GM19023 (cell line): ENCODE data around the gene KLHL17.
"Not testable (repeated sequence)": the region's sequence is repeated elsewhere in the genome, so short reads cannot be mapped to it uniquely, and the experiment has no call there.

Experiments used
- ATAC-seq: cut with Tn5 transposase; IDR thresholded peaks from one replicate; pipeline ENCODE4 v1.9.1; 2021; ENCODE audit warnings: mild to moderate bottlenecking, moderate library complexity; ENCODE audit not compliant: unreplicated experiment

KLHL17 gene

GRCh38 chr1:978835-979743, 18.7 kb downstream of the KLHL17 start:
- no peak for ATAC-seq

- no peak for ATAC-seq
Measured at GRCh38 chr1:979744-980072, 19.3 kb downstream of the KLHL17 start.

GRCh38 chr1:980137-980571, 19.8 kb downstream of the KLHL17 start:
- ATAC-seq, result no peak

- no peak for ATAC-seq
Measured at GRCh38 chr1:980602-981395, 20.4 kb downstream of the KLHL17 start.

GRCh38 chr1:981491-981954, 21.1 kb downstream of the KLHL17 start:
- no peak for ATAC-seq

GRCh38 chr1:981955-982558, 21.7 kb downstream of the KLHL17 start, which contains the start of gene PERM1:
TSS of gene PERM1 (minus strand) at chr1:982093. CDS start at chr1:981029, 1,064 bp downstream.
- no peak for ATAC-seq

GRCh38 chr1:982765-983436, 22.5 kb downstream of the KLHL17 start:
- ATAC-seq, result no peak

GRCh38 chr1:983798-984475, 23.6 kb downstream of the KLHL17 start:
- ATAC-seq, result no peak

GRCh38 chr1:984476-984814, 24.1 kb downstream of the KLHL17 start:
- ATAC-seq, result no peak

- no peak for ATAC-seq
Measured at GRCh38 chr1:985126-985525, 24.7 kb downstream of the KLHL17 start.

- ATAC-seq, result not testable (repeated sequence)
Measured at GRCh38 chr1:988061-988460, 27.7 kb downstream of the KLHL17 start.

GRCh38 chr1:991275-991674, 30.9 kb downstream of the KLHL17 start:
- ATAC-seq, result not testable (repeated sequence)

- ATAC-seq, result no peak
Measured at GRCh38 chr1:991895-992294, 31.5 kb downstream of the KLHL17 start.

GRCh38 chr1:992362-992761, 32.0 kb downstream of the KLHL17 start:
- ATAC-seq, result no peak

- no peak for ATAC-seq
Measured at GRCh38 chr1:993379-993995, 33.1 kb downstream of the KLHL17 start.

GRCh38 chr1:994546-994945, 34.2 kb downstream of the KLHL17 start:
- ATAC-seq, result not testable (repeated sequence)

- no peak for ATAC-seq
Measured at GRCh38 chr1:995665-996633, 35.6 kb downstream of the KLHL17 start.

- no peak for ATAC-seq
Measured at GRCh38 chr1:996851-997712, 36.7 kb downstream of the KLHL17 start.
